Left lobe of liver (tissue), 2 donors: ENCODE results near the gene MYCN. TPM values are rescaled to one million over a fixed set of nuclear protein-coding genes. Genes with fewer than 3 reads are reported as not detected.

Experiments used
- ATAC-seq: fragments of 200-7000 bp; cut with Tn5 transposase; one replicate; pipeline ENCODE4 v1.9.1; 2020; ENCODE audit warnings: mild to moderate bottlenecking, moderate library complexity
- DNase-seq: peaks from one replicate; pipeline ENCODE4 v3.0.0-alpha.2; 2020; ENCODE audit warnings: low spot score
- total RNA-seq: library from RNA; stranded (reverse); gene quantifications from one replicate; pipeline ENCODE4 v1.2.1, GENCODE V29; 2021
- donor health status: DM: no; HTN: no; CAD: no; lungs with moderate emphysema.
- donor health status: DM: no; HTN: yes; CAD: no.

Gene MYCN
- total RNA-seq, 1 donor from 2014 or later: 0.73 TPM

DNA sequence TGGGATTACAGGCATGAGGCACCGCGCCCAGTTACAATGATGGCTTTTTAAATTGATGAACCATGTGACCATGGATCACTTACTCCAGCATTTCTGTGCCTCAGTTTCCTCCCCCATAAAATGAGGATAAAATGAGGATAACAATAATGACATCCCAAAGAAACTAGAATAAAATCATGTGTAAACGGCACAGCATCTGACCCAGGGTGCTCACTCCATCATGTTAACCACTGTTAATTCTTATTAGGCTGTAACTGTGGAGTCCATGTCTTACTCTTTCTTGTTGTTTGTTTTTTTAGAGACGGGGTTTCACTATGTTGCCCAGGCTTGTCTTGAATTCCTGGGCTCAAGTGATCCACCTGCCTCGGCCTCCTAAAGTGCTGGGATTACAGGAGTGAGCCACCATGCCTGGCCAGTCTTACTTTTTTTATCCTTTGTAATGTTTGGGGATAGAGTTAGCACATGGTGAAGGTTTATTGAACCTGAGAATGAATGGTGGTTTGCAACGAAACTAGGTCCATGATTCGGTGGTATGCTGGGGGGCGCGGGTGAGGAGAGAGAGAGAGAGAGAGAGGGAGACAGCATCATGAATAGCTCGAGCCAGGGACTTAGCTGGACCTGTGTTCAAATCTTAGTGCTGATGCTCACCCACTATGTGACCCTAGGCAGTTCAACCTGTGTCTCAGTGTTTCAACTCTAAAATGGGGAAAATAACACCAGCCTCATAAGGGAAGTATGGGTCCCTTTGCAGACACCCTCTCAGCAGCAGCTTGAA, 52.3 kb downstream of the MYCN start:
- DNase-seq (no peak), ATAC-seq (no peak)

DNA sequence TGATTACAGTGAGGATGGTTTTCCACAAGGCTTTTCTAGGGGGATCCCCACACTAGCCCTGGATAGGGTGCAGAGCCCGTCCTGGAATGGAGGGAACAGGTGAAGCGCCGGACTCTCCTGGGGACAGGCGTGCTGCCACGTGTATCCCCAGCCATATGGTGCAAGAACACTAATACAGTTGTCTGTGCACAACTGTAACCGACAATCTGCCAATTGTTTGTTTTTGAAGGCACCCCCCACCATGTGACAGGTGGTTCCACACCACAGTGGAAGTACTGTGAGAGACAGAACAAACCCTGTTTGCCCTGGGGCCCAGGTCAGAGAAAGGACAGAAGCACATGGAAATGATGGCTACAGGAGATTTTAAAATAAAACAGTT, 52.9 kb downstream of the MYCN start:
- DNase-seq: no peak

DNA sequence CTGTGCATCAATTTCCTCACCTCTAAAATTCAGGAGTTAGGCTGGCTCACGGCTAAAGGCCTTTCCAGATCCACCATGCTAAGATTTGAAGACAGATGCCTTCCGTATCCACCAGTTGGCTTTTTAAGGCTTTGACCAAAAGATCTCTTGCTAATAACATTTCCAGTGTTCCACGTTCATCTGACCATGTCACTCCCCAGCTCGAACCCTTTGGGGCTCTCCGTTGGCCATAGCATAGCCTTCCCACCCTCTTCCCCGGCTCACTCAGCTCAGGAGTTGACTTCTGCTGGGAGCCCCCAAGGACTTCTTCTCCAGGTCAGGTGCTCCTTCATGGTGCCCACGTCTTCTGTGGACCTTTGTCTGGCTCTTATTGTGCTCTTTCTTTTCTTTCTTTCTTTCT, 53.3 kb downstream of the MYCN start:
- ATAC-seq (no peak), DNase-seq (no peak)

More for the DNA sequence above, 52.9 kb downstream of the MYCN start:
- ATAC-seq: no peak

DNA sequence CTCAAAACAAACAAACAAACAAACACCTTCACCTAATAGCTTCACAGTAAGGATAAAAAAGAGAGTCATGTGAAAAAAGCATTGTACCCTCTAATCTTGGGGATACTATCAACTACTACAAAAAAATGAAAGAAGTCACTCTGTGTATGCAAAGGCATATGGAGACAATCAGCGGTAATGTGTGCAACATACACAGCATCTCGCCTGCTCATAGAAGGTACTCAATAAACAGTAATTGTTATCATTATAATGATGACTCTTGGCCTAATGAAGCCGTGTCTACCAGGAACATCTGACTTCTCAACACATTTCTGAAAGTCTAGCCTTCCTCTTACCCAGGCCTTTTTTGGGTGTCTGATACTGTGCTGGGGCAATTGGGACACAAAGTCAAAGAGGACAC, 55.3 kb downstream of the MYCN start:
- no peak for DNase-seq
- no peak for ATAC-seq
